ENCODE measurements around the gene SDK1.

DNA sequence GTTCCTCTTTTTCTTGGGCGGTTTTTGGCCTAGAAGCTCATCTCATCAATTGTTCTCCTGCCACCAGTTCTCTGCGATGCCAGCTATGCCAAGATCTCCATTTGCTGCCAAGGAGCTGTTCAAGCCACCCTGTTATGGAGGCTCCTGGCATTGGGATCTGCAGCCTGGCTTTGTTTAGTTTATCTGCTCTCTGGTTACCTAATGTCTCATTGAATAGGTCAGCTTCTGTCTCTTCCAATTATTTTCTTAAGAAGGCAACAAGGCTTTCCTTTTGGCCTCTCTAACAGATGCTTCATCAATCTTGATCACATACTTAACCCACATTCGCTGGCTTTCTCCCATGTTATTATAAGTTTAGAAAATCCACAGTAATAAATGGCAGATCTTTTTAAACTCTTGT lies 20.6 kb upstream of the SDK1 start:
- TF ChIP-seq RARB (CRISPR knock-in tag; IDR thresholded peaks at IDR 0.05), result no peak
- TF ChIP-seq RAD21 (conservative IDR thresholded peaks at IDR 0.05 in 1 of 2, IDR thresholded peaks at IDR 0.05 in 1 of 2), result no peak
- no peak for TF ChIP-seq BHLHE40 (IDR thresholded peaks at IDR 0.05; ENCODE audit: low read depth, low read length)
- TF ChIP-seq, protein P1, sequence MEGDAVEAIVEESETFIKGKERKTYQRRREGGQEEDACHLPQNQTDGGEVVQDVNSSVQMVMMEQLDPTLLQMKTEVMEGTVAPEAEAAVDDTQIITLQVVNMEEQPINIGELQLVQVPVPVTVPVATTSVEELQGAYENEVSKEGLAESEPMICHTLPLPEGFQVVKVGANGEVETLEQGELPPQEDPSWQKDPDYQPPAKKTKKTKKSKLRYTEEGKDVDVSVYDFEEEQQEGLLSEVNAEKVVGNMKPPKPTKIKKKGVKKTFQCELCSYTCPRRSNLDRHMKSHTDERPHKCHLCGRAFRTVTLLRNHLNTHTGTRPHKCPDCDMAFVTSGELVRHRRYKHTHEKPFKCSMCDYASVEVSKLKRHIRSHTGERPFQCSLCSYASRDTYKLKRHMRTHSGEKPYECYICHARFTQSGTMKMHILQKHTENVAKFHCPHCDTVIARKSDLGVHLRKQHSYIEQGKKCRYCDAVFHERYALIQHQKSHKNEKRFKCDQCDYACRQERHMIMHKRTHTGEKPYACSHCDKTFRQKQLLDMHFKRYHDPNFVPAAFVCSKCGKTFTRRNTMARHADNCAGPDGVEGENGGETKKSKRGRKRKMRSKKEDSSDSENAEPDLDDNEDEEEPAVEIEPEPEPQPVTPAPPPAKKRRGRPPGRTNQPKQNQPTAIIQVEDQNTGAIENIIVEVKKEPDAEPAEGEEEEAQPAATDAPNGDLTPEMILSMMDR (IDR thresholded peaks at IDR 0.05), result no peak
- no peak for TF ChIP-seq CEBPB (IDR thresholded peaks at IDR 0.05)

All from A549 (cell line).